GM12892 (cell line): ENCODE measurements around the gene PCED1B.

Source experiments
- POLR2A ChIP-seq: IDR thresholded peaks from 2 replicates; pipeline ENCODE4 v1.6.1; 2011; ENCODE audit warnings: low read depth, low read length, control low read depth
- POLR2AphosphoS5 ChIP-seq: IDR thresholded peaks from 2 replicates; pipeline ENCODE4 v1.6.1; 2011; ENCODE audit warnings: low read depth, low read length, control low read depth
- TAF1 ChIP-seq: IDR thresholded peaks from 2 replicates; pipeline ENCODE4 v1.6.1; 2011; ENCODE audit warnings: low read depth, mild to moderate bottlenecking, control low read depth, low read length, borderline replicate concordance

GRCh38 chr12:47210776-47211175 is 131.4 kb downstream of the PCED1B start:
- no peak for TF ChIP-seq POLR2A
- TF ChIP-seq TAF1, result no peak
- no peak for TF ChIP-seq POLR2AphosphoS5
